Skin of body (tissue), 2 donors: Measurements from ENCODE around the gene ABHD10. TPM values are rescaled to one million over a fixed set of nuclear protein-coding genes. Genes with fewer than 3 reads are reported as not detected.

Experiments used
- DNase-seq: peaks from one replicate; lab custom pipeline; 2025; lab: John Stamatoyannopoulos, UW
- total RNA-seq: library from RNA; depleted of rRNA; stranded (reverse); fragments of >200 nt; gene quantifications from one replicate; pipeline ENCODE4 v1.2.3, GENCODE V29; 2014

ABHD10 gene
- total RNA-seq, 1 donor from 2014 or later, result 46.2 TPM

DNA sequence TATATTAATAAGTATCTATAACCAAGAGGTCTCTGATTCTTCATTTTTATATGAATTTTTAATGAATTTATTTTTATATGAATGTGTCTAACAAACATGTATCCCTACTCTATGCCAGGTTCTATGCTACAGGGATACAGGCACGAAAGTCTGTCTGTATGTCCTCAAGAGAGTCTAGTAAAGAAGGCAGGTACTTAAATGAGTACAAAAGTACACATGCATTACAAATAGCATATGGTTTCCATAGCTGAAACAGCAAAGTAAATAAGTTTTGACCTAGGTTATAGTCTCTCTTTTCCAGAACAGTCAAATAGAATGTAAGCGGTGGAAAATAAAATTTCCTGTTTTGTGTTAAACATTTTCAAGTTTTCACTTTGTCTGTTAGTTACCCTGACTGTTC is 13.3 kb upstream of the ABHD10 start:
- DNase-seq, result no peak

DNA sequence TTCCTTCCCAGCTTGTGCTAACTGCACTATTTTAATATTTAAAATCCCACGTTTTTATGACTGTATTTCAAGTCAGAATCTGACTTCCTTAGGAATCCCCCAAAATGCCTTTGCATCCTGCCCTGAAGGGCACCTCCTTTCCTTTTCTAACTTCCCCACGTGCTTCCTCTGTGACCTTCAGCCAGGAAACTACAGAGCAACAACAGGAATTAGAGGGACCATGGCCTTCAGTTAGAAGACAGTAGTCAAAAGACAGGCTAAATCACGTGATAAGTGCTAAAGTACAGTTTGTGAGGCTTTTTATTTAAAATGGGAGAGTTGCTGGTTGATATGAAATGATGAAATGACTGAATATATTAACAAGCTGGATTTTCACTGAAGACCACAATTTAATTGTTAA is 11.8 kb upstream of the ABHD10 start:
- DNase-seq, result peak; percentile 3

DNA sequence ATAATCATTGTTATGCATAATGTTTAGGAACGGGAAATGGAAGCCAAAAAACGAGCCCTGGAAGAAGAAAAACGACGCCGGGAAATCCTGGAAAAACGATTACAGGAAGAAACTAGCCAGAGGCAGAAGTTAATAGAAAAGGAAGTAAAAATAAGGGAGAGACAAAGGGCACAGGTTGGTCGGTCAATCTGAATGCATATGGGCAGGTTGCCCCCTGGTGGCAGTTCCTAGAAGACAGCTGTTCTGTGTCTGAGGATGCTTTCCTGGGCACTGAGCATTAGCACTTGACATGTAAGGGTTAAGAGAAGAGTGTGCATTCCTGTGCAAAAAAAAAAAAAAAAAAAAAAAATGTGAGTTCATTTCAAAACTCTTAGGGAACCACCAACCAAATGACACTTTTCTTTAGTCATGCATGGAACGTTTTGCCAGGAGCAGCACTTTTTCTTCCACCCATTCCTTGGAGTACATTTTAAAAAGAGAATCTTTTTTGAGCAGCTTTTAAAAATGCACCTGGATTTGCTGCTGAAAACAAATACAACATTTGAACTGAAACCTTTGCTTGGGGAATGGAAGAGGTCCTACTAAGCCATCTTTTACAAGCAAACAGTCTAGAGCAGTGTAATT is 11.1 kb upstream of the ABHD10 start:
- peak; percentile 71 for DNase-seq

DNA sequence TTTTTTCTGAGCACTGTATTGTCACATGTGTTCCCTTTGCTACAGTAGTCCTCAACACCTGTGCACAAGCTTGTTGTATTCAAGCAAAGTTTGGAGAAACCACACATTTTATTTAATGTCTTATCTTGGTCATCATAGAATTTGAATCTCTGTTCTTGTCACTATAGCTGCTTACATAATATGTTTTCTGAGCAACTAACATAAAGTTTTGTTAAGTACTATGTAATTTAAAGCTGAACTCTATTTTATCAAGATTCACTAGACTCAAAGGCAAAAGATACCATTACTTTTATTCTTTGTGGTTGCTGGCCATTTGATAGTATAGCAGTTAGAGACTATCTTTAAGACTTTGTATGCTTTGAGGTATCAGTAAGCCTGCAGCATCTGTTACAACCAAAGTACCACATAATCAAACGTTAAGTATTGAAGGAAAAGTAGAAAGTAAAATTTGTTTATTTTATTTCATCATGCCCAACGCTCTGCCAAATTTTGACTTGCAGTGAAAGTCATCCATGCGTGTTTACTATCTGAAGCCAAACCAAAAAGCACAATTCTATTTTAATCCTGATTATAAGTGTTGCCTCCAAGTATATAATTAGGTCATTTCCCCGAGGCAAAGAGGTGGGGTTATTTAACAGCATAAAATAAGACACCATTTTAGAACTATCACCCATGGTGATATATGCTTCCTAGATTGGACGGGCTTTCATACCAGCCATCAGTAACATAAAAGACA is 10.3 kb upstream of the ABHD10 start:
- no peak for DNase-seq

DNA sequence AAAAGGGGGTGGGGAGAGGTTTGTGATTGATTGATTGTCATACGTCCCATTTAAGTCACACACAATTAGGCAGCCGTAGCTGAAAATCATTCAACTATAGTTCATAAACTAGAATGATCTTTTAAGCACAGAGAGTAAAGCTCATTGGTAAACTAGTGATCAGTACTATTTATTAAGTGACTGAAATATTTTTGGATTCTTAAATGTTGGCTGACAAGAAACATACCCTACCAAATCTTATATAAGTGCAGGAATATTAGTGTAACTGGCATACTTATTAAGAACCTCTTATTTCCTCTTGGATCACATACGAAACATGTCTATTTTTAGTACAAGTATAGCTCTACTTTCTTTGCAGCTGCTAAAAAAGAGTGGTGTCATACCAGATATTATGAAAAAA is 8.4 kb upstream of the ABHD10 start:
- no peak for DNase-seq

DNA sequence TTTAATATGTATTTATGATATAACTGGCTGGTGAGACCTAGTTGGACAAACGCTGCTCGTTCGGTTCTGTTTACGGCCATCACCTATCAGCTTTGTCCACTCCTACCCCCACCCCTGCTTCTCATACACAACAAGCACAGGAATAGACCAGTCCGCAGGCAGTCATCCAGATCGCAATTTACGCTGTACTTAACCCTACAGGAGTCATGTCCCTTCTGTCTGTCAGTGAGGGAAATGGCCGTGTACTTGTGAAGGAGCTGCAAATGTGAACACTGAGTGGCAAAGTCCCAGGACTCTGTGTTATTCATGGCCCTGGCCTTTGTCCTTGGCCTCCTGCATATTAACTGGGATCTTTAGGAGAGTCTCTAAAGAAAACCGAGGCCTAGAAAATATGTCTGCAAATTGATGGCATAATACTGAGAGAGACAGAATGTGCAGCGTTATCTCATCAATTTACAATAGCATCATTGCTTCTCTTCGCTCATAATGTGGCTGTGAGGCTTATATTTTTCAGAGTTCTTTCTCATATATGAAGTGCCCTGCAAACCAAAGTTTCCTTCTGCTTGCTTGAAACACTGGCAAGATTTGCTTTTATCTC is 7.2 kb upstream of the ABHD10 start:
- no peak for DNase-seq

DNA sequence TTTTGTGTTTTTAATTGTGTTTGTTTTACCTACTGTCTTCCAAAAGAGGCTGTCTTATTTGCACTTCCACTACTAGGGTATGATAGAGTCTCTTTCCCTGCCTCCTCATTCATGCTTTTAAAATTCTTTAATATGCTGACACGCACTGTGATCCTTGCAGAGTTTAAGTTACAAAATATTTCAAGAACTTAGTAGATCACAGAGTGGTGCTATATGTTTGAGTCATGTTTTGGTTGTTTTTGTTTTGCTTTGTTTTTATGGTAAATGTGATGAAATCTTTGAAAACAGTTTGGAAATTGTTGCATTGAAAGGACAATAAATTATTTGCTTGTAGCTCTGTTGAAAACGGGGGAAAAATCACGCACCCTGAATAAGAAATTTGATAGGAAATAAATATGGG is 5.9 kb upstream of the ABHD10 start:
- DNase-seq, result no peak

DNA sequence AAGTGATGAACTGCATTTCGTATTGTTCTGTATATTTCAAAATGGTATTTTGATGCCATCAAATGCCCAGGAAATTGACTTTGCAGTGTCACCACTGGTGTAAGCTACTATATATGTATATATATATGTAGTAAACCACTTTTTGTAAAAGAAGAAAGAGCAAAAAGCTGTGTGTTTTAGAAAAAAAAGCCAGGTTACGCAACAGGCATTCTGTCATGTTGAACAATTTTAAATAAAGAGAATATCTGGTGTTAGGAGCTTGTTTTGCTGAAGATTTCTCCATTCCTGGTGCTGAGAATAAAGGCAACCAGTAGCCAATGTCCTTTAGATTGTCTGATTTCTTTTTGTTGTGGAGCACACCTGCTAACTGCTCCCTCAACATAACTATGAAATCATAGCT is 3.7 kb upstream of the ABHD10 start:
- DNase-seq, result no peak

DNA sequence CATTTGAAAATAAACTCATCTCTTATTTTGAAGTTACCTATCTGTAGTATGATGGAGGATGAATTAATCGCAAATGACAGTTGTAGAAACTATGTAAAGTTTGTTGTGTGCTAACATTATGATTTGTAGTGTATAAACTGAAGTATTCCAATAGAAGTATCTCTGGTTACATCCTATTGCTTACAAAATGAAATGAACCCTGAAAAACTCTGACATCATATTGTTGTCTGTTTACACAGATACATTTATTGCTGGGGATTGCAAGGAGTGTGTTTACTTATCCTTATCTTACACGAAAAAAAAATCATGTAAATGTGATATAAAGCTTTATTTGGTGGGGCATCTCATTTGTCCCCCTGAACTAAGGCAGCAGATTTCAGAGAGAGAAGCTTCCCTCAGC is 2.6 kb upstream of the ABHD10 start:
- DNase-seq, result no peak

DNA sequence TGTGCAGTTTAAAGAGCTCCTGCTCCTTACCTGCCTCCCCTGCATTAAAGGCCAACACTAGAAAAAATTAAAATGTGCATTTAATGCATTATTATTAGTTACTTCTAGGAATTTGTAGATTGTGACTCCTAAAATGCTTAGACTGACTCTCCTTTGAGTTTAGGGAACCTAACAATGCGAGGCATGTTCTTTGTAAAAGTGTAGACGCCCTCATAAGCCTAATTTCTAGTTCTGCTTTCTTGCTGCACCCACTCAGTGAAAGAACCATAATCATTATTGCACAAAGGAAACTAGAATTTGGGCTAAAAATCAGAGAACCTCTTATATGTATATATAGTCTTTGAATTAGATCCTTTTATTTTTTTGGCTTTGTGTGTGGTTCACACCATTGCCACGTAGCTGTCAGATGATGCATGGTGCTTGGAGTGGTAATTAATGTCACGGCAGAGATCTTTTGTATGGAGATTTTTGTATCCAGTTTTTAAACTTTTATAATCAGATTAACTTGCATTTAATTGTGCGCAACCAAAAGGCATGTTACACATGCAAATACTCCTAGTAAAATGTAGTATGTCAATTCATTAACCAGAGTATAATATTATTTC is 710 bp downstream of the ABHD10 start:
- peak; percentile 34 for DNase-seq

DNA sequence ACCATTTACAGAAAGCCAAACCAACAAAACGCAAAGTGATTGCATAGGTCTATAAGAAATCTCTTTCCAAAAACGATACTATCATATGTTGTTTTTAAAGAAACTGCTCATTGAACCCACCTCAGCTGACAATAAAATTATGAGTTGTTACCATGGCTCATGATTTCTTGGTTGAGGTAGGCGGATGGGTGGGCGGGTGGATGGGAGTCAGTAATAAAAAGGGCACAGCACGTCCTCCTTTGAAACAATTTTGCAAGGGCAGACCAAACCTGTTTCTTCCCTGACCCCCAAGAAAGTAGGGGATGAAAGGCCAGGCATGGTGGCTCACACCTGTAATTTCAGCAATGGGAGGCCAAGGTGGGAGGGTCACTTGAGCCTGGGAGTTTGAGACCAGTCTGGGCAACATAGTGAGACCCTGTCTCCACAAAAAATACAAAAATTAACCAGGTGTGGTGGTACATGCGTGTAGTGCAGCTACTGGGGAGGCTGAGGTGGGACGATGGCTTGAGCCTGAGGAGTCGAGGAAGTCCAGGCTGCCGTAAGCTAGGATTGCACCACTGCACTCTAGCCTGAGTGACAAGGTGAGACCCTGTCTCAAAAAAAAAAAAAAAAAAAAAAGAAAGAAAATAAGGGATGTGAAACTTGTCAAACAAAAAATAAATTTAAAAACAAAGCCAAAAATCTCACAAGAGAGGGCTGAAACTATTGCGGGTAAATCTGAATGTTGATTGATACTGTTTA is 2.1 kb downstream of the ABHD10 start:
- DNase-seq, result no peak

DNA sequence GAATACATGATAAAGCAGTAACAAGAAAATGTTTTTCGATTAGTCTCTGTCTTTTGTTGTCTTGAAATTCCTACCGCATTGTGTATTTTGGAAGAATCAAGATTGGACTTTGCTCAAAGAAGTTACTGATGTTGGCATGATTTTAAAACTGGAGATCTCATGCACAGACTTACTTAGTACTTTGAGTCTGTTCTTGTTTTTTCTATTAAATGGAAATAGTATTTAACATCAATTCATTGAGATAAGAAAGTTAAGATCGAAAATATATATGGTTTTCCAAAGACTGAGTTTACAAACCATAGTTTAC is 2.6 kb downstream of the ABHD10 start:
- DNase-seq, result no peak

DNA sequence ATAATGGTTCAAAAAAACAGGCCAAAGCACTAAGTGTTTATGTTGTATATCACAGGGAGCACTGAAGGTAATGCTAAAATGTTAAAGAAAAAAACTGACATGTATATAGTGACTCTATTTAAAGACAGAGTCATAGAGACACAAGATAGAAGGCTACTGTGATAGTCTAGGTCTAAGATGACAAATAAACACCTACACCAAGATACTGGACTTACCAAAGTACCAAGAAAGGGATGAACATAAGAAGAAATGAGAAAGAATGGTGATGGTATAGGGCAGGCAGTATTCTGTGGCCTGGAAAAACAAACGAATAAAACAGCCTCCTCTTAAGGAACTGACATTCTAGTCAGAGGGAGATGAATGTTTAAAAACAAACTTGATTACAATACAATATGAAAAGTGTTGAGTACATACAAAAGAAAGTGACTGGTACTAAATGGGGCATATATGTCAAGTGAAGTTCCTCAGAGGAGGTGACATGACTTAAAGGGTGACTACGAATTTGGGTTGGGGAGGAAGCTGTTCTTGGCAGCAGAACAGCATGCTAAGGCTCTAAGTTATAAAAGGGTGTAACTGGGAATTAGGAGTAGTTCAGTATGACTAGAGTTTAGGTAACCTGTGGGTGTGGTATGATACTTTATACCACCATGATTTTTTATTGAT is 5.9 kb downstream of the ABHD10 start:
- DNase-seq, result no peak

DNA sequence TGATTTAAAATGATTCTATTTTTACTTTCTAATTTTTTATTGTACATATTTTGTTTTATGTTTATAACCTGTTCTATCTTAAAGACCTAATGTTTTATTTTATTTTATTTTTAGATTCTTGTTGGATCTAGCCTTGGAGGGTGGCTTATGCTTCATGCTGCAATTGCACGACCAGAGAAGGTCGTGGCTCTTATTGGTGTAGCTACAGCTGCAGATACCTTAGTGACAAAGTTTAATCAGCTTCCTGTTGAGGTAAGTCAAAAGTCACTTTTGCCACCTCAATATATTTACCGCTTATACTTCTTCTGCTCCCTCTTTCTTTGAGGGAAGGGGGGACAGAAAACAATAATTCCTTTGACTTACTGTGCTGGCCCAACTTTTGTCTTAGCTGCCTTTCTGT is 8.0 kb downstream of the ABHD10 start:
- no peak for DNase-seq

DNA sequence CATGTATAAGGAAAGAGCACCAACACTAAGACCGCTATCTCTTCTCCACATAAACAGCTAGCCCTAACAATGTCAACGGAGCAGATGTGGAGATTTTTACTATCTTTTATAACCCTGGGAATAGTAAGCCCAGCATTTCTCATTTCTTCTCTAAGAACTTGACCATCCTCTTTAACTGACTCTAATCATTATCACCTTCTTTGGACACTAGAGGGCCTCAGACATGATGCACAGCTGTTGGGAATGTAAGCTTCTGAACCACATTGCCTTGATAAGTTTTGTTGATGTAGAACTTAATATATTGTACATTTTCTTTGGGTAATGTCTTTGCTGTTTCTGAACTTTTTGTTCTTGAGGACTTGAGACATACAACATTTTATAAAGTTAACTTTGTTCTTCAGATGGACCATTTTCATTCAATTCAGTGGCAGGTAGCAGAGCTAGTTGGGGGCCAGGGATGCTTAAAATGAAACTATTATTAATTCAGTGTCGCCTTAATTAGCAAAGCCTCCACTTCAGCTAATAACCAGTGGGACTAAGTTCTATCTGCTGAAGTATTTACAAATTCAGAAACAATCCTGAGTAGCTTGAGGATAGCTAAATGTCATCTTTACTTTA is 10.3 kb downstream of the ABHD10 start:
- DNase-seq, result peak; percentile 23

DNA sequence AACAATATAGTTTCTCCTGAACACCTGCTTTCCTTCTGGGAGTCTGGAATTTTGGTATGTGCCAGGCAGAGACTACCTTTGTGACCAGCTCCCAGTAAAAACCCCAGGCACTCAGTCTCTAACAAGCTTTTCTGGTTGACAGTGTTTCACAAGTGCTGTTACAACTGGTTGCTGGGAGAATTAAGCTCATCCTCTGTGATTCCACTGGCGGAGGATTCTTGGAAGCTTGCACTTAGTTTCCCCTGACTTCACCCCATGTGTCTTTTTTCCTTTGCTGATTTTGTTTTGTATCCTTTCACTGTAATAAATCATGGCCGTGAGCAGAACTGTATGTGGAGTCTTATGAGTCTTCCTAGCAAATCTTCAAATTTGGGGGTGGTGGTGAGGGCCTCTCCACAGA is 14.2 kb downstream of the ABHD10 start:
- DNase-seq, result no peak

DNA sequence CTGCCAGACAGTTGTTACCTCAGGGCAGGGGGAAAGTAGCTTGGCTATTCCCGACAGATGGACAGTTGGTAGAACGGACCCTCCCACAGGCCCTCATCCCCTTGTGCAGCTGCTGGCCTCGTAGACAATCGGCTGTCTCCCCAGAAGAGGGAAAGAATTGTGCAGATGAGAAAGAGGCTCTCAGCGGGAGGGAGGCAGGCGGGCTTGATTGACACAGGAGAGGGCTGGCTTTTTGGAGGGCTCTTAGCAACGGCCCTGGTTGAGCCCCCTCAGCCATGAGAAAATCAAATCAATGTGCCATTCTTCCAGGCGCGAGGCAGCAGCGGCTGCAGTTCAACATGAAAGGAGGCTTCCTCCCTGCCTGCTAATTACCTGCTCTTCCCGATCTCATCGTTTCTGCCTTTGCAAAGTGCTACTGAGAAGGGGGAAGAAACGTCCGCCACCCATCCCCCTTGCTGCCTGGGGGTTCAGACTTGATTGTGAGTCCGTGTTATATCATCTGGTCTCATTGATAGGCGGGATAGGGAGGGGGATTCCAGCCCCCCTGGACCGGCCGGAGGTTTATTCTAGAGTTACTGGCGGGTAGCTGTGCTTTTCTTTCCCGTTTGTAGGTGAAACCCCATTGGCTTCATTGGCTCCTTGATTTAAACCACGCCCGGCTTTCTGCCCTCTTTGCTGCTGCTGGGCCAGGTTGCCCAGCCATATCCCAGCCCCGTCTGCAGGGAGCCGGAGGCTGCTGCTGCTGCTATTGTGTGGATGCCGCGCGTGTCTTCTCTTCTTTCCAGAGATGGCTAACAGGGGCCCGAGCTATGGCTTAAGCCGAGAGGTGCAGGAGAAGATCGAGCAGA is 20.0 kb downstream of the ABHD10 start, which contains the start of gene TAGLN3:
TAGLN3 (plus strand) TSS at position 287 of the 848 bp plus-strand sequence; CDS start at position 788, 501 bp downstream.
- DNase-seq, result no peak

DNA sequence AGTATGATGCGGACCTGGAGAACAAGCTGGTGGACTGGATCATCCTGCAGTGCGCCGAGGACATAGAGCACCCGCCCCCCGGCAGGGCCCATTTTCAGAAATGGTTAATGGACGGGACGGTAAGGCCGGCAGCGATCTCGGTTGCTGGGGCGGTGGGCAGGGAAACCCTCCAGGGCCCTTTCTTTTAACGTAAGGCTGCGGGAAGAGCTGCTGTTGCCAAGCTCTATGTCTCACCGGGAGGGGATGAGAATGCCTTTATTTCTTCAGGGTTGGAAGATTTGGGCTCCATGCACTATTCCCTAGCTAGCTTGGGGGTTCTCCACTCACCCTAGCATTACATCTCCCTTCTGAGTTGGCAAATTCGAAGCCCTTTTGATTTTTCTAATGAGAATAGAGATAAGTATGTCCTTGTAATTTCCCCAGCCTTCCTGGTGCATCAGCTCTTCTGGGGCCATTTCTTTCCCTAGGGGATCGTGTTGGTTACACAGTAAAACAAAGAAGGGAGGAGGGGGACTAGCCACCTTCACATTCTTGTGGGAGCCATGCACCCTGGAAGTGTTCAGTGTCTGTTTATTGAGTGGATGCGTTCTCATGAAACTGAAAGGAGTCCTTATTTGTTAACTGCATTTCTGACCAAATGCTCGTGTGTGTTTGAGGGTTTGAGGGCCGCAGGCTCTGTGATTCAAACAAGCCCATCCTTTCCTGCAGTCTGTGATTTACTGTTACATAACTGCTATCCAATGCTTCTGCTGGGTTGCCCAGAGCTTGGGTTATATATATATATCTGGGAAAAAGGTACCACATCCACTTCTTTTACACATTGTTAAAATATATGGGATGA is 20.9 kb downstream of the ABHD10 start:
- no peak for DNase-seq

DNA sequence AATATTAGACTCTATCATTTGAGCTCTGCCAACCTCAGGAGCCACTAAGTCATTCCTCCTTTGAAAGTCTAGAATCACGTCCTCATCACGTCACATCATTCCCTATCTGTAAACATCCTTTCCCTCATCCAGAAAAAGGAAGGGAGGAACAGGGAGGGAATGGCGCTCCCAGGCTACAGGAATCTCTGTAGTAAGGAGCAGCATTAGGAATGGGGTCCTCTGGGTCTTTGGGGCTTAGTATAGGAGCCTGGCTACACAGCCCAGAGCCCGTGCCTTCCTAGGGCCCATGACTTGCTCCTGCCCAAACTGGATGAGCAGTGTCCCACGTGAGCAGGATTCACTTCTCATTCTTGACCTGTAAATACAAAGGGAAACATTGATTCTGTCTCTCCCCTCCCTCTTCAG is 21.5 kb downstream of the ABHD10 start:
- DNase-seq, result no peak
